Stimulated activated CD4-positive, alpha-beta T cell treated with anti-CD3 and anti-CD28 coated beads, Interleukin-2, amount 100 ng/mL, for 48 hours (primary cell): ENCODE results near the gene ST8SIA2.

Experiments
- DNase-seq, 2 donors: peaks; one replicate each; pipeline ENCODE4 v3.0.0-alpha.2; 2020

The ST8SIA2 gene

GRCh38 chr15:92499731-92500530 is 106.2 kb downstream of the ST8SIA2 start:
- no peak for DNase-seq

DNA sequence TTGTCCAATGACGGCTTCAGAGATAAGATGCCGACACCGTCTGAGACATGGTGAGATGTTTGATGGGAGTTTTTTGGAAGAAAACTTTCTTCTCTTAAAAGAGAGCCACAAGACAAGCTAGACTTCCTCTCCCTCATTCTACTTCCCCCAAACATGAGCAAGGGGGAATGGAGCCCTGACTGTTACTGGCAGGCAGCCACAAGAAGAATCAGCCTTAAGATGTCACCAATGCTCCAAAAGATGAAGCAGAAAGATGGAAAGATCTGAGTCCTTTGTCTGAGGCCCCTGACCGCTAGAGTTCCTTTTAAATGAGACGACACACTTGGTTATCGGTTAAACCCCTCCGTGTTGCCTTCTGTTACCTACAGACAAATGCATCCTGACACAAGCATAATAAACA is 108.7 kb downstream of the ST8SIA2 start:
- DNase-seq: no peak

DNA sequence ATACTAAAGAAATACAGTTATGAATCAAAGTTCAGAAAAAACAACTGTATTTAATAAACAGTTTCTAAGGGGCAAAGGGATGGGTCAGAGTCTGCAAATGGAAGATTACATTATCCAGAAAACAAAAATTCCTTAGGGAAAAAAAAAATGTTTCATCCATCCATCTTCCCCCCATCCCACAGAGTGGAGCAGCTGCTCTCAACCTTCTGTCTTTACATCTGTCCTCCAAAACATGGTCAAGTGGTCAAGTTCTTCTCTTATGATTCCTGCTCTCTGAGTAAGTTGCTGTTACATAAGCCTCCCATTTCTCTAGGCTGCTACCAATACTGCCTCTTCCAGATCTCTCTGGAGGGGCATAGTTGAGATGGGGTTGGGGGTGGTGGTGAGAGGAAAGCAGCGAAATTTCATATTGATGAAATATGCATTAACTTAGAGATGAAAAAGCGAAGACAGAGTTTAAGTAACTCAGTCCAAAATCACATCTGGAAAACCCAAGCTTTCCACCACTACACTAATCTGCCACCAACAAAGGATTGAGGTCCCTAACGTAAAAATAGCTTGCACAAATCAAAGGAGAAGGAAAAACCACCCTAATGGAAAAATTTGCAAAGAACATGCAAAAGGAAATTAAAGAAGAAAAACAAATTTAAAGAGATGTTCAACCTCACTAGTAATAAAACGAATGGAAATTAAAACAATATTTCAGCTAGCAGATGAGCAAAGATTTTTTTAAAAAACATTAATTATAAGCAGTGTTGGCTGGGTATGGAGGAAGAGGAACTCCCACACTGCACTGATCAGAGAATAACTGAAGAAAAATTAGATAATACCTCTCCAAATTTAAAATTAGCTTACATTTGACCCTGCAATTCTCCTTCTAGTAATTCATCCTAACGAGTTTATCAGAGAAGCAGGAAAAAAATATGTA is 109.5 kb downstream of the ST8SIA2 start:
- no peak for DNase-seq

GRCh38 chr15:92503889-92504288 is 110.2 kb downstream of the ST8SIA2 start:
- no peak for DNase-seq

DNA sequence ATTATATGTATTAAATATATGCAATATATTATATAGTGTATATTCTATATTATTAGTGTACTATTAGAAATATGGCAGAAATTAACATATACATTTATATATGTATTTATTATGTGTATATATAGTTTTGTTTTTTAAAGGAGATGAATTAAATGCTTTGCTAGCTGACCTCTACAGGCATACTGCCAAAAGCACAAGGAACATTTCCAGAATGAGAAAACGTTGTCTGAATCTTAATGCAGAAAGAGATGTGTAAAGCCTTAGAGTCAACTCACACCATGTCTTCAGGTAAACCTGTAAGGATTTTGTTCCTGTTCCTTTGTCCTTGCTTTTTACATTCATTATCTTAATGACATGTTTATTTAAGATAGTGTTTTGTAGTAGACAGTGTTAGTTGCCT is 111.9 kb downstream of the ST8SIA2 start:
- DNase-seq: no peak

GRCh38 chr15:92506506-92506905 is 112.8 kb downstream of the ST8SIA2 start:
- DNase-seq: no peak

DNA sequence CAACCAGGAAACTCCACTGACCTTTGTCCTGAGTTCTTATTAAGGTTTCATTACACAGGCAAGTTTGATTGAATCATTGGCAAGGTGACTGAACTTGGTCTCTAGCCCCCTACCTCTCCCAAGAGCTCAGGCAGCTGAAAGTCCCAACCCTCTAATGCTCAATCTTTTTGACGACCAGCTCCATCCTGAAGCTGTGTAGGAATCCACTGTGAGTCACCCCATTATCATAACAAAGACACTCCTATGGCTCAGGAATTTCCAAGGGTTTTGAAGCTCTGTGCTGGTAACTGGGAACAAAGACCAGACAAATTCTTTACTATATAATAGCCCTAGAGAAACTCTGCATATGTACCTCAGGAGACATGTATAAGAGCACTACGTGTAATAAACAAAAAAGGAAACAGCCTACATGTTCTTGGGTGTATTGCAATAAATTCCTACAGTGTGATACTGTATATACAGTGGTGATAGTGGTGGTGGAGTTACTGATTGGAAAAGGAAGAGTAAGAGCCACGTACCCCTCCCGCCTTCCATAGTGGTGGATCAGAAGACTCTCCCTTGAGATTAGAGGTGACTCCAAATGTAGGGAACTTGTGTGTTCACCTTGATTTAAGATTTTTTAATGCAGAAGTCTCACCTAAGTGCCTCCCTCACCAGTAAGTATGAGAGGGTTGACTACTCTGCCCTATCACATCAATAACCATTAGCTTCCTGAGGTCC is 116.6 kb downstream of the ST8SIA2 start:
- no peak for DNase-seq
